GM20000 (cell line): Measurements from ENCODE around the gene PCDH12.

Experiments used
- DNase-seq: peaks from one replicate; pipeline ENCODE4 v3.0.0; 2012; ENCODE audit warnings: low spot score
- TF ChIP-seq, protein P1 (sequence below): IDR thresholded peaks from 2 replicates; pipeline ENCODE4 v1.5.1; 2012; ENCODE audit warnings: mild to moderate bottlenecking, control low read depth; ENCODE audit errors: extremely low read depth, missing control alignments

Gene PCDH12

DNA sequence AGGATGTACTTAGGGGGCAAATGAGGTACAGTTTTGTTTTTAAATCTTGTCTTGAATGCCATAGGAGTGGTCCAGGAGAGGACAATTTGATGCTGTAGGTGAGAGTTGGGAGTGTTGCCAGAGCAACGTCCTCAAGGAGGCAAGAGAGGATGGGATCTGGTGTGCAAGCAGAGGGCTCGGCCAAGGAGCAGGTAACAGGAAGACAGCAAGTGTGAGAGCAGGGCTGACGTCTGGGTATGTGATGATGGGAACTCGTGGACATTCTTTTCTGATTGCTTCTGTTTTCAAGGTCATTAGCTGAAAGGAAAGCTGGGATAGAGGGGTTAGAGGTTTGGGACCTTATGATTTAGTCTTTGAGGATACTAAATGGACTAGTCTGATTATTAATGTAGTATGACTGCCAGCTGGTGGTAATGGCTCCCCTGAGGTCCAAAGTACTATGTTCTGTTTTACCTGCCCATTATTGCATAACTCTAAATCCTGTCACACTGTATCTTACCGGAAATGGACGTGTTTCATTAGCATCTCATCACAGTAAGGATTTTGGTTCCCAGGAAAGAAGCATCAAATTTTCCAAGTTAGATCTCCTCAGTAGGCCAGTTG, 39.5 kb upstream of the PCDH12 start:
- TF ChIP-seq, protein P1, sequence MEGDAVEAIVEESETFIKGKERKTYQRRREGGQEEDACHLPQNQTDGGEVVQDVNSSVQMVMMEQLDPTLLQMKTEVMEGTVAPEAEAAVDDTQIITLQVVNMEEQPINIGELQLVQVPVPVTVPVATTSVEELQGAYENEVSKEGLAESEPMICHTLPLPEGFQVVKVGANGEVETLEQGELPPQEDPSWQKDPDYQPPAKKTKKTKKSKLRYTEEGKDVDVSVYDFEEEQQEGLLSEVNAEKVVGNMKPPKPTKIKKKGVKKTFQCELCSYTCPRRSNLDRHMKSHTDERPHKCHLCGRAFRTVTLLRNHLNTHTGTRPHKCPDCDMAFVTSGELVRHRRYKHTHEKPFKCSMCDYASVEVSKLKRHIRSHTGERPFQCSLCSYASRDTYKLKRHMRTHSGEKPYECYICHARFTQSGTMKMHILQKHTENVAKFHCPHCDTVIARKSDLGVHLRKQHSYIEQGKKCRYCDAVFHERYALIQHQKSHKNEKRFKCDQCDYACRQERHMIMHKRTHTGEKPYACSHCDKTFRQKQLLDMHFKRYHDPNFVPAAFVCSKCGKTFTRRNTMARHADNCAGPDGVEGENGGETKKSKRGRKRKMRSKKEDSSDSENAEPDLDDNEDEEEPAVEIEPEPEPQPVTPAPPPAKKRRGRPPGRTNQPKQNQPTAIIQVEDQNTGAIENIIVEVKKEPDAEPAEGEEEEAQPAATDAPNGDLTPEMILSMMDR, result no peak
- no peak for DNase-seq

DNA sequence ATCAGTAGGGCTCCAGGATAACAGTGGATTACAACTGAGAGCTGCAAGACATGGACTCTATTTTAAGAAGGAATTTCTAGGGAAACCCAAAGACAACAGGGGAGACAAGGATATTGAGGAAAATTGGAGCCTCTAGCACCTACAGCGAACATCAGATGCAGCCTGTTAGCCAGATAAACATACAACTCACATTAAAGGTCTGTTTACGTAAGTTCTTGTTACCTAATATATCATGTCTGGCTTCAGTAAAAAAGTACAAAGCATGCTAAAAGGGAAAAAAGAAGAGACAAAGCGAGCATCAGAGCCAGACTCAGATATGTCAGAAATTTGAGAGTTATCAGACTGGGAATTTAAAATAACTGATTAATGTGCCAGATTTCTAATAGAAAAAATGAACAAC, 37.7 kb upstream of the PCDH12 start:
- DNase-seq, result no peak
- TF ChIP-seq, protein P1, result no peak

DNA sequence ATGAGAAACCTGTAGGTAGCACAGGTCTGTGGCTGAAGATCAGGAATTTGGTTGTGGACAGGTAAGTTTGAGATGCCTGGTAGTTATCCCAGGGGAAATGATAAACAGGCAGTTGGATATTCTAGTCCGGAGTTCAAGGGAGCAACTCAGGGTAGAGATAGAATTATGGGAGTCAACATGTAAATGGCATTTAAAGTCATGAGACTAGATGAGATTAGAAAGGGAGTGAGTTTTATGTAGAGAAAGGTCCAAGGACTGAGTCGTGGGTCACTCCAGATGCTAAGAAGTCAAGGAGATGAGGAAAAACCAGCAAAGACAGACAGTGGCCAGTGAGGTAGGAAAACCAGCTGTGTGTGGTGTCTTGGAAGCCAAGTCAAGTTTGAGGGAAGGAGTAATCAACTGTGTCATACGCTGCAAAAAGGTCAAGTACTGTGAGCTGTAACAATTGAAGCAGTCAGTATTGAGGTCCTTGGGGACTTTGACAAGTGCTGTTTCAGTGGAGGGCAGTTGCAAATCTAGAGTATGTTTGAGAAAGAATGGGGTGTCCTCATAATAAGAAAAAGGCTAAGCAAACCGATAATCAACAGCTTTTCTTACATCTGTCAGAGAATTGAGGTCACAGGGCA, 36.6 kb upstream of the PCDH12 start:
- TF ChIP-seq, protein P1, result no peak
- no peak for DNase-seq

DNA sequence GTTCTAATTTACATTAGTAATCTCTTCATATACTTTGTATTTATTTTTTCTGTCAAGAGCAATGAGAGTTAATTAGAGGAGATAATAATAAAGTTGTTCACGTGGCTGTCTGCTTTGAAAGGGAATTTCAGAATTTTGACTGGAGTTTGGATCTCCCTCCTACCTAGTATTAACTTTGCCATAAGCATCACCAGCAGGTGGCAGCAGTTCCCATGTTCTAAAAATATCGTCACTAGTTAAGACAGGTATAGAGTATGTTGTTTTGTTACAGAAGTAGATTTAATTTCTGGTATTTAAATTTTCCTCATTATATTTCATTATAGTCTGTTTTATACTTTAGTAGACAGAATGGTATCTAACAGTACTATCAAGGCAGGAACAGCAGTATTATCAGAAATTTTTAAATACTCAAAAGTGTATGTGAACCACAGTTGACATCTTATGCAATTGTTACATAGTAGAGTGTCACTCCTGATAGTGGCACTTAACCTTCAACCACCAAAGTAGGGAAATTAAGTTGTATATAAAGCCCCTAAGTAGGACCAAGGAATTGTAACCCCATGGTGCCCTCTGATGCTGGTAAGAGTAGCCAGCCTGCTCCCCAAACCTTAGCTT, 34.5 kb upstream of the PCDH12 start:
- no peak for DNase-seq

DNA sequence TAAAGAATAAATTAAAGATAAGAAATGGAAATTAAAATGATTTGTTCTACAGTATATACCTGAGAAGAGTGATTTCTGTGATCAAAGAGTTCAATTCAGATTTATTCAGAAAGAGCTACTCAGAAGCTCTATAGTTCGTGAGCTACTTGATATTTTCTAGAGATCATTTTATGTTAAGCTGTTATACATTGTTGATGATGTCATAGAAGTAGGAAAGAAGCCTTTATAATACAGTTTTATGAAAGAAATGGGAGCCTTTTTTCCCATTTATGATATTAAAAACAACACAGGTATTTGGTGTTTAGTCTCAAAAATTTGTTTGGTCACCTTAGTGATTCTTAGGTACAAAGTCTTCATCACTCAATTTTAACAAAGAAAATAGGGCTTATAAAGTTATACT, 31.7 kb upstream of the PCDH12 start:
- TF ChIP-seq, protein P1, result no peak
- DNase-seq, result no peak

More for the DNA sequence above, 34.5 kb upstream of the PCDH12 start:
- TF ChIP-seq, protein P1, result peak; percentile 57

DNA sequence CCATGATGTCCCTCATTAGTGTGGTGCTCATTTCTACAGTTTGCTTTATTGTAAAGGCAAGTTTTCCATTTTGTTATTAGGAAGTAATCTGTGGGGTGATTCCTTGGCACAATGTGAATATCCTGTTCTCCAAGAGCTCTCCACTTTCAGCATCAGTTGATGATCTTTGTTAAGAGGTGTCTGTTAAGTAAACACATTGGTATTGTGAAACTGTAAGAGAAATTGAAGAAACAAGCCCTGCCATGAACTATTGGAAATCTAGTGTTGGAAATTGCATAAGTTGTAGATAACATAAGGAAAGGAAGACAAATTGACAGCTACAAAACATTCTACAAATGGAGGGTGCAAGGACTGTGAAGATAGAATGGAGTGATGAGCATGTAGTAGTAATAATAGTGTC, 28.1 kb upstream of the PCDH12 start:
- no peak for DNase-seq
- TF ChIP-seq, protein P1, result no peak

DNA sequence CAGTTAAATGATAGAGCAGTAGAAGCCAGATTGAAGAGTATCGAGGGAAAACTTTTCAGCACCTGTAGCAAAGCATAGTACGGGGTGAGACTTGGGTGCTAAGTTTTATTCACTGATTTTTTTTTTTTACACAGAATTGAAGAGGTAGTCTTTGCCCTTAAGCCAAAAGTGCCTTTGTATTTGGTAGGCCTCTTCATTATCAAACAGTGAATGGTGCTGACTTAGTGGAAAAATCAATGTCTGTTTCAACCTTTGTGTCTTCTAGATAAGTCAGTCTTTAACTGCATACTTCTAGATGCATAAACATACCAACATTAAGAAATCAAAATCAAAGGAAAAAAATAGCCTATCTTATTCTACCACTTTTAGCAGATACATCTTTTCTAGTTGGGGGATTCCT, 24.6 kb upstream of the PCDH12 start:
- DNase-seq, result no peak
- TF ChIP-seq, protein P1, result no peak
